GM23338 (cell line): ENCODE results near the gene C1orf21. TPM values are rescaled to one million over a fixed set of nuclear protein-coding genes. Genes with fewer than 3 reads are reported as not detected.

Experiments used
- ATAC-seq: fragments of 200-7000 bp; cut with Tn5 transposase; 3 replicates; pipeline ENCODE4 v1.9.1; 2020
- DNase-seq: peaks from one replicate; pipeline ENCODE4 v3.0.0-alpha.2; 2015; ENCODE audit warnings: low spot score
- H2AFZ ChIP-seq: fragments of 200-600 bp; sonication (generic); 2 replicates; pipeline ENCODE4 v1.8.0; 2016; ENCODE audit warnings: antibody characterized with exemption, mild to moderate bottlenecking, moderate library complexity
- H3F3A ChIP-seq: fragments of 200-600 bp; sonication (generic); replicated peaks from 2 replicates; pipeline ENCODE4 v1.8.0; 2017; ENCODE audit warnings: antibody characterized with exemption, mixed run types, low read depth
- H3K27ac ChIP-seq: fragments of 200-600 bp; sonication (generic); 2 replicates; pipeline ENCODE4 v1.6.1; 2016; ENCODE audit warnings: low read depth
- H3K27me3 ChIP-seq: fragments of 200-600 bp; sonication (generic); 2 replicates; pipeline ENCODE4 v1.8.0; 2016; ENCODE audit warnings: mild to moderate bottlenecking, mixed run types, moderate library complexity; ENCODE audit not compliant: insufficient read depth
- H3K36me3 ChIP-seq: fragments of 200-600 bp; sonication (generic); 2 replicates; pipeline ENCODE4 v1.8.0; 2016; ENCODE audit warnings: mild to moderate bottlenecking; ENCODE audit not compliant: insufficient read depth
- H3K4me1 ChIP-seq: fragments of 200-600 bp; sonication (generic); 2 replicates; pipeline ENCODE4 v1.8.0; 2016; ENCODE audit warnings: mild to moderate bottlenecking, moderate library complexity; ENCODE audit not compliant: insufficient read depth
- H3K4me2 ChIP-seq: fragments of 200-600 bp; sonication (generic); 2 replicates; pipeline ENCODE4 v1.7.1; 2017; ENCODE audit warnings: mixed run types
- H3K4me3 ChIP-seq: fragments of 200-600 bp; sonication (generic); 2 replicates; pipeline ENCODE4 v1.6.1; 2016; ENCODE audit warnings: mixed run types
- H3K79me2 ChIP-seq: fragments of 200-600 bp; sonication (generic); replicated peaks from 2 replicates; pipeline ENCODE4 v1.8.0; 2017; ENCODE audit warnings: mild to moderate bottlenecking; ENCODE audit not compliant: insufficient read depth
- H3K9me2 ChIP-seq: fragments of 200-600 bp; sonication (generic); 2 replicates; pipeline ENCODE4 v1.8.0; 2017; ENCODE audit not compliant: insufficient read depth
- H4K20me1 ChIP-seq: fragments of 200-600 bp; sonication (generic); replicated peaks from 2 replicates; pipeline ENCODE4 v1.8.0; 2017; ENCODE audit warnings: mild to moderate bottlenecking; ENCODE audit not compliant: insufficient read depth
- H3K27ac Mint-ChIP-seq: 2 replicates; pipeline ENCODE4 v1.8.0; 2020; ENCODE audit warnings: inconsistent platforms, mild to moderate bottlenecking, moderate library complexity, mixed read lengths
- H3K27me3 Mint-ChIP-seq: 3 replicates; pipeline ENCODE4 v1.8.0; 2022; ENCODE audit warnings: low read depth, mild to moderate bottlenecking, moderate library complexity, mixed read lengths, inconsistent platforms; ENCODE audit not compliant: insufficient read depth, poor library complexity
- H3K36me3 Mint-ChIP-seq: 3 replicates; pipeline ENCODE4 v1.8.0; 2021; ENCODE audit warnings: low read depth, mild to moderate bottlenecking, inconsistent platforms, moderate library complexity, mixed read lengths
- H3K4me1 Mint-ChIP-seq: 3 replicates; pipeline ENCODE4 v1.8.0; 2020; ENCODE audit warnings: mild to moderate bottlenecking, inconsistent platforms, mixed read lengths
- H3K4me3 Mint-ChIP-seq: 3 replicates; pipeline ENCODE4 v1.8.0; 2021; ENCODE audit warnings: moderate library complexity, mild to moderate bottlenecking, inconsistent platforms, mixed read lengths
- H3K9me3 Mint-ChIP-seq: 3 replicates; pipeline ENCODE4 v1.8.0; 2020; ENCODE audit warnings: moderate library complexity, mild to moderate bottlenecking, inconsistent platforms, mixed read lengths
- CREB1 ChIP-seq: fragments of 250-450 bp; sonication (Bioruptor Pico); IDR thresholded peaks from 2 replicates; pipeline ENCODE4 v1.5.0; 2020; ENCODE audit warnings: low read depth, mild to moderate bottlenecking, moderate library complexity
- EZH2 ChIP-seq: fragments of 200-600 bp; sonication (generic); IDR thresholded peaks from one replicate; pipeline ENCODE4 v1.8.0; 2017; ENCODE audit warnings: antibody characterized with exemption, mild to moderate bottlenecking, low read depth; ENCODE audit not compliant: unreplicated experiment
- EZH2phosphoT487 ChIP-seq: fragments of 200-600 bp; sonication (generic); IDR thresholded peaks from one replicate; pipeline ENCODE4 v1.8.1; 2018; ENCODE audit warnings: antibody characterized with exemption; ENCODE audit not compliant: unreplicated experiment
- JUNB ChIP-seq: IDR thresholded peaks from one replicate; pipeline ENCODE4 v1.6.1; 2016; ENCODE audit warnings: antibody characterized with exemption; ENCODE audit not compliant: unreplicated experiment
- NANOG ChIP-seq: IDR thresholded peaks from 2 replicates; pipeline ENCODE4 v1.6.1; 2016; ENCODE audit warnings: antibody characterized with exemption, borderline replicate concordance
- POLR2AphosphoS5 ChIP-seq: IDR thresholded peaks from 2 replicates; pipeline ENCODE4 v1.6.1; 2016; ENCODE audit warnings: antibody characterized with exemption, low read depth
- REST ChIP-seq: IDR thresholded peaks from one replicate; pipeline ENCODE4 v1.6.1; 2018; ENCODE audit warnings: antibody characterized with exemption; ENCODE audit not compliant: unreplicated experiment
- STAT1 ChIP-seq: IDR thresholded peaks from one replicate; pipeline ENCODE4 v1.6.1; 2016; ENCODE audit warnings: antibody characterized with exemption; ENCODE audit not compliant: unreplicated experiment
- ZNF114 ChIP-seq: fragments of 250-450 bp; sonication (Bioruptor Pico); IDR thresholded peaks from 2 replicates; pipeline ENCODE4 v1.5.0; 2020; ENCODE audit warnings: mild to moderate bottlenecking, moderate library complexity
- ZNF331 ChIP-seq: fragments of 250-450 bp; sonication (Bioruptor Pico); IDR thresholded peaks from 2 replicates; pipeline ENCODE4 v1.5.0; 2020; ENCODE audit warnings: low read depth, mild to moderate bottlenecking, moderate library complexity
- polyA plus RNA-seq: library from polyadenylated mRNA; unstranded; fragments of >200 nt; fragmentation: Nextera tagmentation; extraction: Ambion mirVana; gene quantifications from 2 replicates; pipeline ENCODE4 v1.2.1, GENCODE V29; 2016
- total RNA-seq: library from RNA; depleted of rRNA; stranded (reverse); fragments of >200 nt; shearing (Covaris generic); gene quantifications from 2 replicates; pipeline ENCODE4 v1.2.3, GENCODE V29; 2014
- TF ChIP-seq, protein P1 (sequence below): IDR thresholded peaks from 2 replicates; pipeline ENCODE4 v1.6.1; 2016; ENCODE audit warnings: antibody characterized with exemption
- TF ChIP-seq, protein P2 (sequence below), 2 experiments: fragments of 200-600 bp in 1 of 2; sonication (generic) in 1 of 2; conservative IDR thresholded peaks; 2 replicates each; pipeline versions ENCODE4 v1.5.1 to v1.6.1; 2016 to 2017; ENCODE audit warnings: antibody characterized with exemption in 2 of 2, low read depth in 2 of 2, mild to moderate bottlenecking in 2 of 2, moderate library complexity in 1 of 2

The C1orf21 gene
- total and polyA plus RNA-seq, 2 experiments from 2014 or later = 28.0 to 40.4 TPM

DNA sequence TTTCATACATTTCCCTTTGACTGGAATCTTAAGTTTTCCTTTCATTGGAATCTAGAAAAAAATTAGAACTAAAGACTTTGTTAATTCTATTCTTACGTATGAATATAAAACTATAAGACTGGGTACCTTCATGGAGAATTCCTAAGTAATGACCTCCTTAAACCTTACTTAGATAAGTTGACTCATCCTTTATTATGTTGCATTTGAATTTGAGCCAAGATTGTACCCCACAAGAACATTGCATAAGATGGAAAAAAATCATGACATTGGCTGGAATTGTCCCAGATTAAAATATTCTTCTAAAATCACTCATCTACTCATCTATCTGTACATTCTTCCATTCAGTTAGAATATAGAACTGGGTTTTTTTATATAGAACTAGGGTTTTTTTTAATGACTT, 137.4 kb downstream of the C1orf21 start:
- H4K20me1 ChIP-seq = no peaks in the 10 kb centered on the region
- no peak overlapping the region for H3K4me2 ChIP-seq
- no peak overlapping the region for H3K27ac Mint-ChIP-seq
- H3K4me1 Mint-ChIP-seq = peaks cover 10% of the 10 kb centered on the region
- no peaks in the 10 kb centered on the region for H3K27me3 ChIP-seq
- ATAC-seq = no peak
- H2AFZ ChIP-seq = no peak overlapping the region
- H3F3A ChIP-seq = no peaks in the 10 kb centered on the region
- H3K79me2 ChIP-seq = no peaks in the 10 kb centered on the region
- no peaks in the 10 kb centered on the region for H3K9me2 ChIP-seq
- no peak for TF ChIP-seq ZNF331 (CRISPR knock-in tag)
- TF ChIP-seq STAT1 = no peak
- TF ChIP-seq NANOG = no peak
- TF ChIP-seq CREB1 (CRISPR knock-in tag) = no peak
- no peak for TF ChIP-seq POLR2AphosphoS5
- TF ChIP-seq EZH2phosphoT487 = no peak
- no peak for TF ChIP-seq REST
- TF ChIP-seq JUNB = no peak
- no peaks in the 10 kb centered on the region for H3K36me3 ChIP-seq
- H3K4me1 ChIP-seq = 0 out of 2 replicates have a peak, but pooled peaks cover 9% of the 10 kb centered on the region
- H3K27me3 Mint-ChIP-seq = peaks cover 4% of the 10 kb centered on the region
- no peaks in the 10 kb centered on the region for H3K36me3 Mint-ChIP-seq
- no peak overlapping the region for H3K4me3 Mint-ChIP-seq
- no peak overlapping the region for H3K4me3 ChIP-seq
- DNase-seq = no peak
- no peak overlapping the region for H3K27ac ChIP-seq
- no peaks in the 10 kb centered on the region for H3K9me3 Mint-ChIP-seq

DNA sequence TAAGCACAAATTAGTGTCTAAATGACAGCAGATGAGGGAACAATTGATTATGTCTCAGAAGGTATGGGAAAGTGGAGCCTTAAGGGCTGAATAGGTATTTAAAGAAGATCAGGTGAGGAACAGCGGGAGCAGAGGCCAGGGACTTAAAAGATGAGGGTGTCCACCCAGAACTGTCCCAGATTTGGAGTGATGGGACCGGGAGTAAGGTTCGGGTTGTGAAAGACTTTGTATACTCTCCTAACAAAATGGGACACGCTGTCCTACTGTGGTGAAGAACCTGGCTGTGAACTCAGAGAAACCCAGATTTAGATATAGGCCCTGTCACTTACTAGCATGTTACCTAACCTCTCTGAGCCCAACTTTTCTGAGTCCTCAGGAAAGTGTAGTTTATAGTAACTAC, 140.6 kb downstream of the C1orf21 start:
- no peak overlapping the region for H2AFZ ChIP-seq
- DNase-seq (no peak), ATAC-seq (no peak)
- Mint-ChIP-seq H3K27ac (no peak overlapping the region), H3K36me3 (no peaks in the 10 kb centered on the region), H3K27me3 (peaks cover 4% of the 10 kb centered on the region), H3K4me3 (no peak overlapping the region), H3K4me1 (no peaks in the 10 kb centered on the region; the same call in 2 of the 3 replicates), H3K9me3 (no peaks in the 10 kb centered on the region)
- H3K9me2 ChIP-seq = no peaks in the 10 kb centered on the region
- H3K27ac ChIP-seq = no peak overlapping the region
- no peak overlapping the region for H3K4me2 ChIP-seq
- H3K4me1 ChIP-seq = no peaks in the 10 kb centered on the region
- H3K36me3 ChIP-seq = no peaks in the 10 kb centered on the region
- no peaks in the 10 kb centered on the region for H3F3A ChIP-seq
- H3K27me3 ChIP-seq = no peaks in the 10 kb centered on the region
- no peak overlapping the region for H3K4me3 ChIP-seq
- no peaks in the 10 kb centered on the region for H3K79me2 ChIP-seq
- 0 out of 2 replicates have a peak, but pooled peaks cover 3% of the 10 kb centered on the region for H4K20me1 ChIP-seq
- TF ChIP-seq ZNF331 (CRISPR knock-in tag) (no peak), ZNF114 (CRISPR knock-in tag) (no peak), JUNB (no peak), CREB1 (CRISPR knock-in tag) (no peak), EZH2phosphoT487 (no peak), REST (no peak), STAT1 (no peak), POLR2AphosphoS5 (no peak), NANOG (no peak), EZH2 (no peak)
- TF ChIP-seq, protein P1, sequence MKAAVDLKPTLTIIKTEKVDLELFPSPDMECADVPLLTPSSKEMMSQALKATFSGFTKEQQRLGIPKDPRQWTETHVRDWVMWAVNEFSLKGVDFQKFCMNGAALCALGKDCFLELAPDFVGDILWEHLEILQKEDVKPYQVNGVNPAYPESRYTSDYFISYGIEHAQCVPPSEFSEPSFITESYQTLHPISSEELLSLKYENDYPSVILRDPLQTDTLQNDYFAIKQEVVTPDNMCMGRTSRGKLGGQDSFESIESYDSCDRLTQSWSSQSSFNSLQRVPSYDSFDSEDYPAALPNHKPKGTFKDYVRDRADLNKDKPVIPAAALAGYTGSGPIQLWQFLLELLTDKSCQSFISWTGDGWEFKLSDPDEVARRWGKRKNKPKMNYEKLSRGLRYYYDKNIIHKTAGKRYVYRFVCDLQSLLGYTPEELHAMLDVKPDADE = no peak
- TF ChIP-seq, protein P2, sequence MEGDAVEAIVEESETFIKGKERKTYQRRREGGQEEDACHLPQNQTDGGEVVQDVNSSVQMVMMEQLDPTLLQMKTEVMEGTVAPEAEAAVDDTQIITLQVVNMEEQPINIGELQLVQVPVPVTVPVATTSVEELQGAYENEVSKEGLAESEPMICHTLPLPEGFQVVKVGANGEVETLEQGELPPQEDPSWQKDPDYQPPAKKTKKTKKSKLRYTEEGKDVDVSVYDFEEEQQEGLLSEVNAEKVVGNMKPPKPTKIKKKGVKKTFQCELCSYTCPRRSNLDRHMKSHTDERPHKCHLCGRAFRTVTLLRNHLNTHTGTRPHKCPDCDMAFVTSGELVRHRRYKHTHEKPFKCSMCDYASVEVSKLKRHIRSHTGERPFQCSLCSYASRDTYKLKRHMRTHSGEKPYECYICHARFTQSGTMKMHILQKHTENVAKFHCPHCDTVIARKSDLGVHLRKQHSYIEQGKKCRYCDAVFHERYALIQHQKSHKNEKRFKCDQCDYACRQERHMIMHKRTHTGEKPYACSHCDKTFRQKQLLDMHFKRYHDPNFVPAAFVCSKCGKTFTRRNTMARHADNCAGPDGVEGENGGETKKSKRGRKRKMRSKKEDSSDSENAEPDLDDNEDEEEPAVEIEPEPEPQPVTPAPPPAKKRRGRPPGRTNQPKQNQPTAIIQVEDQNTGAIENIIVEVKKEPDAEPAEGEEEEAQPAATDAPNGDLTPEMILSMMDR (conservative IDR thresholded peaks at IDR 0.05; ENCODE audit: low read depth in 2 of 2) = no peak
